GM18502 (cell line): ENCODE data around the gene TYK2.
"Not testable (repeated sequence)": the region's sequence is repeated elsewhere in the genome, so short reads cannot be mapped to it uniquely, and the experiment has no call there.

Experiments used
- ATAC-seq: cut with Tn5 transposase; IDR thresholded peaks from one replicate; pipeline ENCODE4 v1.9.1; 2021; ENCODE audit warnings: mild to moderate bottlenecking; ENCODE audit not compliant: unreplicated experiment, poor library complexity

Gene TYK2

DNA sequence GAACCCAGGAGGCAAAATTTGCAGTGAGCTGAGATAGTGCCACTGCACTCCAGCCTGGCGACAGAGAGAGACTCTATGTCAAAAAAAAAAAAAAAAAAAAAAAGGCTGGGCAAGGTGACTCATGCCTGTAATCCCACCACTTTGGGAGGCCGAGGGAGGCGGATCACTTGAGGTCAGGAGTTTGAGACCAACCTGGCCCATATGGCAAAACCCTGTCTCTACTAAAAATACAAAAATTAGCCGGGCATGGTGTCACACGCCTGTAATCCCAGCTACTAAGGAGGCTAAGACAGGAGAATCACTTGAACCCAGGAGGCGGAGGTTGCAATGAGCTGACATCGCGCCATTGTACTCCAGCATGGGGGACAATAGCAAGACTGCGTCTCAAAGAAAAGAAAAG, 43.6 kb downstream of the TYK2 start:
- not testable (repeated sequence) for ATAC-seq

DNA sequence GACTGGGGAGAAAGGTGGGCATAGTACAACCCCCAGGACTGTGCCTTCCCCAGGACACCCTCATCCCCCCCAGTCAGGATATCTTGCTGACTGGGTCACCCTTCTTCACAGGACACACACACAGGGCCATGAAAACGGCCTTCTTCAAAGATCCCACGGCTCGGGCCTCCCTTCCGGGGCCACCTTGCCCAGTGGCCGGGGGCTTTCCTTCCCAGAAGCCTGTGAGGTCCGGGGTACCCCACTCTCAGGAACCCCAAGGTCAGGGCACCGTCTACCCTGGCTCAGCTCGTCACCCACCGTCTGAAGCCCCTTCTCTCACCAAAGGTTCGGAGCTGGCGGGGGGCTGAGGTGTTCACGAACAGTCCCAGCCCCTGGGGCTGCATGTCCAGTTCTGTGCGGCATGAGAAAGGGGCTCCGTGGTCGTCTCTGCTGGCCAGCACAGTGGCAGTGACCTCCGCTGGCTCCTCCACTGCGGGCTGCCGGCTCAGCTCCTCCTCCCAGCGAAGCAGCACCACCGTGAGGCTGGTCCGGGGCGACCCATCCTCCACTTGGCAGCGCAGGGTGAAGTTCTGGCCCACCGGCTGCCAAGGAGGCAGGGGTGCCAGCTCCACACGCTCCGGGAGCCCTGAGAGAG, 44.9 kb downstream of the TYK2 start:
- ATAC-seq: no peak

DNA sequence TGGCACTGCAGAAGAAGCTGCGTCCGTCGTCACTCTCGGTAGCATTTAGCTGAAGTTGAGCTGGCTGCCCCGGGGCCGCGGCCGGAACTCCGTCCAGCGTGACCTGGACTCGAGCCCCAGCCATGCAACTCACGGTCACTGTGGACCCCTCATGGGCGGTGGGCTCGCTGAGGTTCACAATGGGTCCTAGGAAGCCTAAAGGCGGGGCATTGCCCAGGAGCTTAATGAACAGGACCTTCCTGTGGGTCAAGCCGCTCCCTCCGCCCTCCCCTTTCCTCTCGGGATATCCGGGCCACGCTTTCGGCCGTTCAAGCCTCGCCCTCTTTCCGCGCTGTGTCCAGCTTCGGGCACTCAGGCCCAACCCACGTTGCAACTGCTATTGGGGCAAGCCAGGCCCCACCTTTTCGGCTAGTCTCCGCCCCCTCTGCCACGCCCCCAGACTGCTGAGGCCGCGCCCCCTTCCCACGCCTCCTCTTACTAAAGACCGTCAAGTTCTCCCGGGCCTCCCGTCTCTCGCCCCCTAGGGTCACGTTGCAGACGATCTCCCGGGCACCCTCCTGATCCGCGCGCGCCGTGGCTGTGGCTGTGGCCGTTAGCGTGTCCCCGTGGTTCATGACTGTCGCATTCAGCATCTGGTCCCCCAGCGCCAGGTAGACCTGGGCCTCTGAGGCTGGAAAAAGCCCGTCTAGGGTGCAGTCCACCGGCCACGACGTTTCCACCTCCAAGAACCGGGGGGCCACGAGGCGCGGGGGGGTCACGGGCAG, 45.6 kb downstream of the TYK2 start:
- ATAC-seq: no peak

DNA sequence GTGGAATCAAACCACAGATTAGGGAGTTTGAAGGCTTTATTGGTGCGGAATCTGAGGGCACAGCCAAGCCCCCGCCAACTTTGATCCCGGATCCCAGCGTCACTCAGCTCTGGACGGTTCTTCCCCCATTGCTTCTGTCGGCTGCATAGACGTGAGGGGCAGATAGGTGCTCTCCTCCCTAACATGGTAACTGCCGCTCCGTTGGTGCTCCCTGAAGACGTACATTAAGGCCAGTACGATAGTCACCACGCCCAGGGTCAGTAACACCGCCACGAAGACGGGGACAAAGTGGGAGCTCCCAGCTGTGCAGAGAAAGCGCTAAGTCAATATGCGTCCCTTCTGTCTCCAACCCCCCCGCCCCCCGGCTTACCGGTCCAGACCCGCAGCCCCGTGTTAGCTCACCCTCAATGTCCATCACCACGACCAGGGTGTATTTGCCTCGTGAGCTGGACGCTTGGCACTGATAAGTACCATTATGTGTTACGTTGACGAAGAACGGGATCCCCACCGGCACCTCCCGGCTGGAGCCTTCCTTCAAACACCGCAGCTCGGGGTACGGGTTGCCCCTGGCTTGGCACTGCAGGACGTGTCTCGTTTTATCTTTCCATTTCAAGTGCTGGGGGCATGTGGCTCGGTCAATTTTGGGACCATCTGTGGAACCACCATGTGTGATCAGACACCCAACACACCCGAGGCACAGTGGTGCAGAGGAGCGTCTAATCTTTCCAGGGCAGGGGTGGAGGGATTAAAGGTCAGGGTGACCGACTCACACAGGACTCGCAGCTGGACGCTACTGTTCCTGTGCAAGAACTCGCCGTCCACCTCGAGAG, 46.4 kb downstream of the TYK2 start:
- ATAC-seq: peak; percentile 21

DNA sequence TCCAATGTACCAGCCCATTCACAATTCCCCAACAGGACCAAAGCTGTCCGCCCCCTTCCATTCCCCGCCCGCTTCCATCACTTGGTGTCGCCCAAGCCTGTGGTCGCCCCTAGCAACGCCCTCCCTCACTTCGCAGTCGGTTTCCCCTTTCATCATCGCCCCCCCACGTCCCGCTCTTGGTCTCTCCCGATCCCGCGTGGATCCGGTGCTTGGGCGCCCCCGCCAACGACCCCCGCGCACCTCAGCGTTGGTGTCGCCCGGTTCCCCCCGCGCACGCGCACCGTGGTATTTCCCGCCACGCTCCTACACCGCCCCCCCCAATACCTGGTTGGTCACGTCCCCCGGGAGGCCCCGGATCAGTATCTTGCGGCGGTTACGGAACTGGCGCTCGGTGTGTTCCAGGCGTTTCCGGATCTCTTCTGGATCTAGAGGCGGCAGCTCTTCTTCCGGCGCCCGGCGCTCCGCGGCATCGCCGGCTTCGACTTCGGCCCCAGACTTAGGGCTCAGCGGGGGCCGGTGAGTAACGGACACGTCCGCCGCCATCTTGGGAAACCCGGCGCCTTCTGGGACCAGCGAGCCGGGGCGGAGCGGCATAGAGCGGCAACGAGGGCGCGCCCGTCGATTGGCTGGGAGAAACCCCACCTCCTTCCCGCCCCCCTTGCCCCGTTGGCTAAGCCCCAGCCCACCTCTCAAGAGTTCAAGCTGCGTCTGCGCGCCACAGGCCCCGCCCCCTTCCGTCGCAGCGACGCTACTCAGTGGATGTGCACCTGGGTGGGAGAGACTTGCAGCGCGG, 47.2 kb downstream of the TYK2 start, which contains the start of gene RAVER1:
Gene RAVER1 (minus strand): TSS at position 565 of the 793 bp plus-strand sequence. CDS start 22 bp downstream, at position 543.
- peak; percentile 88 for ATAC-seq

DNA sequence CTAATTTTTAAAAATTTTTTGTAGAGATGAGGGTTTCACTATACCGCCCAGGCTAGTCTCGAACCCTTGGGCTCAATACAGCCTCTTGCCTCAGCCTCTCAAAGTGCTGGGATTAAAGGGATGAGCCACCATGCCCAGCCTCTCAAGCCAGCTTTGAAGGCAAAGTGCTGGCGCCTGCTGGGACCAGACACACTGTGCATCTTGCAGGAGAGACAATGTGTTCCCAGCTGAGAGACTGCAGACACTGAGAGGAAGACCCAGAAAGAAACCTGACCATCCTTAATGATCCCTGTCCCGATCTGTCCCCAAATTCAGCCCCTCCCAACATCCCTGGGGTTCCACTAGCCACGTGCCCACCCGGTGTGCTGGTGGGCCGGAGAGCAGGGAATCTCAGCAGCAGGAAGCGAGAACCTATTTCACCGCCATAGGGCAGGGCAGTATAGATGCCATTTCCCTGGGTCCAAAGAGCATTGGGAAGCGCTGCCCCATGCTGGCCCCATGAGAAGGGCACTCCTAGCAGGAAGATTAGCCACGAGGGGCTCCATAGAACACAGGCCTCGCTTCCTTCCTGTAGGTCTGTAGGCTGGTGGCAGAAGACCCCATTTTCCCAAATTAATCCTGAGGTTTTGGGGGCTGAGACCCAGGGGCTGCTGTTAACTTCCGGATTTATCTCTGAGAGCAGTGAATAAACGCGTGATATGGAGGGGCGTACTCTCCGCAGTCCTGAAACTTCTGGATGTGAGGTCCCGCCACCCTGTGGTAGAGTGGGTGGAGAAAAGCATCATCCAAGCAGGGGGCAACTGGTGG, 48.0 kb downstream of the TYK2 start:
- ATAC-seq: no peak

DNA sequence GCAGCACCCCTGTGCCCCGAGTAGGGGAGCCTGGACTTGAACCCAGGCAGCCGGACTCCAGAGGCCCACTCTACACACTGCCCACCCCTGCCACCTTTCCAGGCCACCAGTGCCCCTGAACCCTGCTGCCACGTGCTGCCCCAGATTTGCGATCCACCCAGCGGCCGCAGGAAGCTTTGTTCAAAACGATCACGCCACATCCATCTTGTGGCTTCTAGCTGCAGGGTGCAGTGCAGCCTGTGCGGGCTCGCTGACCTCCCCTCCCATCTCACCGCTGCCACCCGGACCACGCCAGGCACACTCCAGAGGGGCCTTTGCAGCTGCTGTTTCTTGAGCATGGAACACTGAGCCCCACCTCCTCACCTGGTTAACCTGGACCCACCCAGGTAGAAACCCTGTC, 50.8 kb downstream of the TYK2 start:
- ATAC-seq: no peak

- no peak for ATAC-seq
Measured at GRCh38 chr19:10328558-10329429, 51.6 kb downstream of the TYK2 start.

GRCh38 chr19:10327793-10328192, 52.6 kb downstream of the TYK2 start:
- ATAC-seq: no peak

DNA sequence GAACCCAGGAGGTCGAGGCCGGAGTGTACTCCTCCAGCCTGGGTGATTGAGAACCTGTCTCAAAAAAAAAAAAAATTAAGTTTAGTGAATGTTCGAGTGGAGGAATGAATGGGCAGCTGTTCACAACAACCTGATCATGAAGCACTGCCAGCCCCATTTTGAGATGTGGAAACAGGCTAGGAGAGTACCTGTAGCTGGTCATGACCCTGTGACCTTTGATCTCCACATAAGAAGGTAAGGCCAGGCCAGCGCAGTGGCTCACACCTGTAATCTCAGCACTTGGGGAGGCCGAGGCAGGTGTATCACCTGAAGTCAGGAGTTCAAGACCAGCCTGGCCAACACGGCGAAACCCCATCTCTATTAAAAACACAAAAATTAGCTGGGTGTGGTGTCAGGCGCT, 54.6 kb downstream of the TYK2 start:
- no peak for ATAC-seq

- no peak for ATAC-seq
Measured at GRCh38 chr19:10321874-10322835, 58.2 kb downstream of the TYK2 start.

DNA sequence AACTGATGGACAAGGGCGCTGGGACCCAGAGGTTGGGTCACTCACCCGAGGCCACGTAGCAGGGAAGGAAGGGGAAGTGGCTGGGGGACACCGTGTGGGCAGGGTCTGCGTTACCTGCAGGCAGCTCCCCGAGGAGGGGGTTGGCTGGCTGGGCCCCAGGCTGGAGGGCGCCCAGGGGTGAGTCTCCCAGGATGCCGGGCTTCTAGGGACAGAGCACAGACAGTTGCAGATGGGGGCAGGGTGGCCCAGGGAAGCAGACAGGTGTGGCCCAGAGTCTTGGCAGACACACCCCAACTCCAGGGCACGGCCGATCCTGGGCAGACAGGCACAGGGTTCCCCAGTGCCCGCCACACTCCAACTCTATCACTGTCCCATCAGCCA, 59.0 kb downstream of the TYK2 start:
- ATAC-seq: no peak

DNA sequence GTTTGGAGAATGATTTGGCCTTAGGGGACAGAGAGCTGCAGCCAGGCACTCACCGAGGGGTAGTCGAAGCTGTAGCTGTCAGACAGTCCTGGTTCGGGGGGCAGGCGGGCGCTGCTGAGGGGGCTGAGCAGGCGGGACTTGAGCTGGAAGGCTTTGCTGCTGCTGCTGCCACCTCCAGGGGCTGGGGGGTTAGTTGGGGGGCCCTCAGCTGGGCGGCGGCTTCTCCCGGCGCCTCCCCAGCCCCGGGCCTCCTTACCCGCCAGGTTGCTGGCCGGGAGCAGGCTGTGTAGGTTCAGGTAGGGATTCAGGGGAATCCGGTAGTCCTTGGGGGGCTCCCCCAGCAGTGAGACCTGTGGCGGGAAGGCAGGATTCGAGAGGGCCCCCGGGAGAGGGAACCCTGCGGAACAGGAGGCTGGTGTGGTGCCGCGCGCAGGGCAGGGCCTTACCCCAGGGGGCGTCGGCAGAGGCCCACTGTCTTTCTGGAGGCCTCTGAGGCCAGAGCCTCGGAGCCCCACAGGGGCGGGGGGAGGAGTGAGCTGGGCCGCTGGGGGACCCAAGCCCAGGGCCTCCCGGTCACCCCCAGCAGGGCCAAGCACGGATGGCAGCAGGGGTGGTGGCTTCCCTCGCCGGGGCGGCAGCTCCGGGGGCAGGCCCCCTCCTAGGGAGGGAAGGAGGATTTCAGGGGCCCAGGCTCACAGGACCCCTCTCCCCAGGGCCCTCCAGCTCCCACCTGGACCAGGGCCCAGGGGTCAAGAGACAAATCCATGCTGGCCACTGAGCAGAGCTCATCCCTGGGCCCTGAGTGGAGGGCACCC, 59.6 kb downstream of the TYK2 start:
- ATAC-seq: no peak

DNA sequence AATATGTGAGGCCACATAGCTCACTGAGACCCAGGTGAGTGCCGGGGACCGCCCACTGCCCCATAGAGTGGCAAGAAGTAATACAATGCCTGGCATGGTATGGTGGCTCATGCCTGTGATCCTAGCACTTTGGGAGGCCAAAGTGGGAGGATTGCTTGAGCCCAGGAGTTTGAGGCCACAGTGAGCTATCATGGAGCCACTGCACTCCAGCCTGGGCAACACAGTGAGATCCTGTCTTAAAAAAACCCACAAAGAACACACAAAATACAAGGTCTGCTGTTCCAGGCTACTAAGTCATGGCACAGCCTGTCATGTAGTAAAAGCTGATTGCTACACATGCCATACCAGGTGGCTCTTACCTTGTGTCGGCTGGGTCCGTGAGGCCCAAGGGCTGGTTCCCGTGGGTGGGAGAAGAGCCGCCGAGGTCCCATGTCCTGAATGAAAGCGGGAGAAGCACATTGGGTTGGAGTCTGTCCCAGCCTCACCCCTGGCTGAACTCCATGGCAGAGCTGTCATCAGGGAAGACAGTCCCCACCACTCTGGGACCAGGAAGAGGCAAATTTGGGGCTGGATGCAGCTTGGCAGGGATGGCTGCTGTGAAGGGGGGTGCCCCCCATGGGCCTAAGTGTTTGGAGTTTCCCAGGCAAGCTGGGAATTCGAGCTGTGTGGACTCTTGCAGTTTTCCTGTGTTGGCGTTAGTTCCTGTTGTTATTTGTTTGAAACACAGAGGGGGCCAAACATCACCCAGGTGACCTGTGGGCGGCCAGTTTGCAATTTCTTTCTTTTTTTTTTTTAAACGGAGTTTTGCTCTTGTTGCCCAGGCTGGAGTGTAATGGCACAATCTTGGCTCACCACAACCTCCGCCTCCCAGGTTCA, 61.3 kb downstream of the TYK2 start:
- ATAC-seq: no peak

GRCh38 chr19:10317857-10318462, 62.4 kb downstream of the TYK2 start:
- ATAC-seq: no peak
